ENCODE results near the gene DNPH1.

Gene DNPH1

DNA sequence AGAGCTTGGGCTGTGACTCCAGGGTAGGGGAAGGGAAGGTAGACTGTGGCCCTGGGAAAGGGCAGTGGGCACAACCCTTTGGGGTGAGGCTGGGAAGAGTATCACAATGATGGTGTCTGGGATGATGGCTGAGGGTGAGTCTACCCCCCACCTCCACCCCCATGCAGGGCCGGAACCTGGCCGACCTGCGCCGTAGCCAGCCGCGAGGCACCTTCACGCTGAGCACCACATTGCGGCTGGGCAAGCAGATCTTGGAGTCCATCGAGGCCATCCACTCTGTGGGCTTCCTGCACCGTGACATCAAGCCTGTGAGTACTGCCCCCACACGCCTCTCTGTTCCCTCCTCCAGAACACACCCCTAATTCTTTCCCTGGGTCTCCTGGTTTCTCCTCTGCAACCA lies 24.1 kb upstream of the DNPH1 start:
- Histone ChIP-seq H3K27me3 (ENCODE audit: insufficient read depth, poor library complexity, severe bottlenecking) (no peaks in the 10 kb centered on the region), H3K36me3 (ENCODE audit: low read depth) (no peaks in the 10 kb centered on the region), H3K4me3 (ENCODE audit: severe bottlenecking) (no peak overlapping the region), H3K4me1 (ENCODE audit: insufficient read depth, poor library complexity, severe bottlenecking) (no peaks in the 10 kb centered on the region), H3K27ac (ENCODE audit: poor library complexity, severe bottlenecking) (no peak overlapping the region), H3K9me3 (ENCODE audit: severe bottlenecking) (no peaks in the 10 kb centered on the region)
- no peak for TF ChIP-seq CTCF (IDR thresholded peaks at IDR 0.05; ENCODE audit: poor library complexity, severe bottlenecking)
- DNase-seq (ENCODE audit: low spot score): no peak
- no peak for ATAC-seq (ENCODE audit: low read depth)

- H3K4me1 ChIP-seq (ENCODE audit: insufficient read depth, poor library complexity, severe bottlenecking): no peaks in the 10 kb centered on the region
- peaks cover 4% of the 10 kb centered on the region for H3K27me3 ChIP-seq (ENCODE audit: insufficient read depth, poor library complexity, severe bottlenecking)
- no peak for TF ChIP-seq CTCF (IDR thresholded peaks at IDR 0.05; ENCODE audit: poor library complexity, severe bottlenecking)
- peak; percentile 57; the same call in 2 of the 3 replicates for ATAC-seq (ENCODE audit: low read depth)
- H3K36me3 ChIP-seq (ENCODE audit: low read depth): no peaks in the 10 kb centered on the region
- H3K4me3 ChIP-seq (ENCODE audit: severe bottlenecking): no peak overlapping the region
- H3K9me3 ChIP-seq (ENCODE audit: severe bottlenecking): no peaks in the 10 kb centered on the region
- H3K27ac ChIP-seq (ENCODE audit: poor library complexity, severe bottlenecking): no peak overlapping the region
- no peak for DNase-seq (ENCODE audit: low spot score)
Measured at GRCh38 chr6:43250992-43251373, 21.7 kb upstream of the DNPH1 start.

DNA sequence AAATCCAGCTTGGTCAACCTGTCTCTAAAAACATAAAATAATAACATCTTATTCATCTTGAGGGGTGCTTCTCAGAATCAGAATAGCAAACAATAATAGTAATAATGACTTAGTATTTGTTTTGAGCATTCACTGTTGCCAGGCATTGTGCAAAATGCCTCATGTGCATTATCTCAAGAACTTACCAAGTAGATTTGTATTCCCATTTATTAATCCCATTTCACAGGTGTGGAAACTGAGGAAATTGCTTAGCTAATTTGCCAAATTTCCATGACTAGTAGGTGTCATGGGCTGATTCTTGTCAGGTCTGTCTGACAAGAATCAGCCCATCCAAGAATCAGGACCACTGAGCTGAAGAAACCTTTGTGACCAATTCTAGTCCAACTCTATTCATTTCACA lies 19.5 kb upstream of the DNPH1 start:
- DNase-seq (ENCODE audit: low spot score) (no peak), ATAC-seq (ENCODE audit: low read depth) (no peak)
- no peaks in the 10 kb centered on the region for H3K36me3 ChIP-seq (ENCODE audit: low read depth)
- no peak overlapping the region for H3K4me3 ChIP-seq (ENCODE audit: severe bottlenecking)
- peaks cover 22% of the 10 kb centered on the region for H3K27me3 ChIP-seq (ENCODE audit: insufficient read depth, poor library complexity, severe bottlenecking)
- H3K27ac ChIP-seq (ENCODE audit: poor library complexity, severe bottlenecking): no peak overlapping the region
- no peaks in the 10 kb centered on the region for H3K9me3 ChIP-seq (ENCODE audit: severe bottlenecking)
- H3K4me1 ChIP-seq (ENCODE audit: insufficient read depth, poor library complexity, severe bottlenecking): no peaks in the 10 kb centered on the region
- no peak for TF ChIP-seq CTCF (IDR thresholded peaks at IDR 0.05; ENCODE audit: poor library complexity, severe bottlenecking)

DNA sequence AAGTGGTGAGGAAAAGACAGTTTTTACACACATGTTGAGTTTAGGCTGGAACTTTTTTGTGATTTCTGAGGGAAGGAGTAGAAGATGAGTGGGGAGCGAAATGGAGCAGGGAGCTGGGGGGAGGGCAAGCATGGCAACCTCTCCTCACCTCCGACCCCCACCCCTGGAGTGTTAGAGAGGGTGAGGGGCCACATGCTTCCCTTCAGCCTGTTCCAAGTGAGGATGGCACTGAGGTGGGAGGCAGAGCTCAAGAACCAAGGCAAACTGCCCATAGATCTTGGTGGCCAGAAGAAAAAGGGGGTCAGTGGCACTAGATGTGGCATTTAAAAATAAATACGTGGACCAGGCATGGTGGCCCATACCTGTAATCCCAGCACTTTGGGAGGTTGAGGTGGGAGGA lies 18.8 kb upstream of the DNPH1 start:
- Histone ChIP-seq H3K4me3 (ENCODE audit: severe bottlenecking) (no peak overlapping the region), H3K4me1 (ENCODE audit: insufficient read depth, poor library complexity, severe bottlenecking) (no peaks in the 10 kb centered on the region), H3K27me3 (ENCODE audit: insufficient read depth, poor library complexity, severe bottlenecking) (peaks cover 26% of the 10 kb centered on the region), H3K27ac (ENCODE audit: poor library complexity, severe bottlenecking) (no peak overlapping the region), H3K36me3 (ENCODE audit: low read depth) (no peaks in the 10 kb centered on the region), H3K9me3 (ENCODE audit: severe bottlenecking) (no peaks in the 10 kb centered on the region)
- ATAC-seq (ENCODE audit: low read depth) (no peak), DNase-seq (ENCODE audit: low spot score) (no peak)
- TF ChIP-seq CTCF (IDR thresholded peaks at IDR 0.05; ENCODE audit: poor library complexity, severe bottlenecking): no peak

- DNase-seq (ENCODE audit: low spot score): no peak
- Histone ChIP-seq H3K36me3 (ENCODE audit: low read depth) (no peaks in the 10 kb centered on the region), H3K9me3 (ENCODE audit: severe bottlenecking) (no peaks in the 10 kb centered on the region), H3K4me1 (ENCODE audit: insufficient read depth, poor library complexity, severe bottlenecking) (no peaks in the 10 kb centered on the region), H3K27ac (ENCODE audit: poor library complexity, severe bottlenecking) (no peak overlapping the region), H3K4me3 (ENCODE audit: severe bottlenecking) (peak overlapping the region; percentile 11), H3K27me3 (ENCODE audit: insufficient read depth, poor library complexity, severe bottlenecking) (peaks cover 33% of the 10 kb centered on the region)
- TF ChIP-seq CTCF (IDR thresholded peaks at IDR 0.05; ENCODE audit: poor library complexity, severe bottlenecking): no peak
- ATAC-seq (ENCODE audit: low read depth): peak; percentile 86
Measured at GRCh38 chr6:43247114-43247999, 18.1 kb upstream of the DNPH1 start.

All from RWPE2 (cell line).